AG09319 (cell line): ENCODE results near the gene NIT1.
A peak's percentile ranks its signal among the peaks of the same experiment; 100 is the strongest.

Source experiments
- DNase-seq: peaks from one replicate; pipeline ENCODE4 v3.0.0-alpha.2; 2010; ENCODE audit warnings: low read depth; ENCODE audit errors: extremely low read depth
- CTCF ChIP-seq: IDR thresholded peaks from 2 replicates; pipeline ENCODE4 v1.5.1; 2011; ENCODE audit warnings: low read depth, mild to moderate bottlenecking, inconsistent platforms, low read length, moderate library complexity

The NIT1 gene

GRCh38 chr1:161098210-161099068 is 19.5 kb upstream of the NIT1 start, which contains the start of gene KLHDC9:
Gene KLHDC9 (plus strand): TSS chr1:161098361. CDS start chr1:161098536, 175 bp downstream.
- peak; percentile 8 for TF ChIP-seq CTCF
- no peak for DNase-seq

GRCh38 chr1:161099090-161099802 is 18.7 kb upstream of the NIT1 start:
- no peak for TF ChIP-seq CTCF
- no peak for DNase-seq

- DNase-seq: no peak
- no peak for TF ChIP-seq CTCF
These were observed 17.3 kb upstream of the NIT1 start for GRCh38 chr1:161100556-161100955.

GRCh38 chr1:161106431-161106830 is 11.5 kb upstream of the NIT1 start:
- DNase-seq: no peak
- TF ChIP-seq CTCF: no peak

GRCh38 chr1:161111117-161111516 is 6.8 kb upstream of the NIT1 start:
- DNase-seq: no peak
- TF ChIP-seq CTCF: no peak

- DNase-seq: no peak
- no peak for TF ChIP-seq CTCF
These were observed 6.4 kb upstream of the NIT1 start for GRCh38 chr1:161111527-161111926.

GRCh38 chr1:161113915-161114314 is 4.0 kb upstream of the NIT1 start:
- TF ChIP-seq CTCF: no peak
- no peak for DNase-seq
